Activated CD4-positive, alpha-beta T cell treated with anti-CD3 and anti-CD28 coated beads, Interleukin-2, amount 50 U/mL, for 48 hours (primary cell): ENCODE results near the gene MT1A.

Experiments
- DNase-seq, 2 experiments: peaks; one replicate each; pipeline ENCODE4 v3.0.0-alpha.2; 2020

MT1A gene

GRCh38 chr16:56632156-56632847 is 6.2 kb upstream of the MT1A start, which contains the start of gene MT1M:
TSS of gene MT1M (plus strand) at chr16:56632659. CDS start at chr16:56632732, 73 bp downstream.
- no peak for DNase-seq

- no peak for DNase-seq
These were observed 5.6 kb upstream of the MT1A start for GRCh38 chr16:56632848-56633365.

GRCh38 chr16:56633535-56633934 is 4.9 kb upstream of the MT1A start:
- no peak for DNase-seq

GRCh38 chr16:56634715-56635440 is 3.6 kb upstream of the MT1A start:
- no peak for DNase-seq

GRCh38 chr16:56635441-56635967 is 3.0 kb upstream of the MT1A start:
- DNase-seq = no peak

GRCh38 chr16:56636616-56637413 is 1.7 kb upstream of the MT1A start:
- DNase-seq = no peak

GRCh38 chr16:56639045-56639444 is 579 bp downstream of the MT1A start:
- no peak for DNase-seq

GRCh38 chr16:56640076-56640475 is 1.6 kb downstream of the MT1A start:
- DNase-seq = no peak

GRCh38 chr16:56641166-56641565 is 2.7 kb downstream of the MT1A start:
- DNase-seq = no peak

GRCh38 chr16:56643080-56643778 is 4.8 kb downstream of the MT1A start:
- DNase-seq = peak; percentile 81 to 83

- DNase-seq = no peak
These were observed 5.4 kb downstream of the MT1A start for GRCh38 chr16:56643833-56644232.

- no peak for DNase-seq
These were observed 6.8 kb downstream of the MT1A start for GRCh38 chr16:56645311-56645710.

- DNase-seq = no peak
These were observed 7.4 kb downstream of the MT1A start for GRCh38 chr16:56645838-56646237.

- DNase-seq = no peak
These were observed 9.4 kb downstream of the MT1A start for GRCh38 chr16:56647641-56648431.

- DNase-seq = no peak
These were observed 10.8 kb downstream of the MT1A start for GRCh38 chr16:56649271-56649670.

GRCh38 chr16:56649820-56650219 is 11.4 kb downstream of the MT1A start:
- DNase-seq = no peak

- DNase-seq = no peak
These were observed 13.1 kb downstream of the MT1A start, which contains the start of gene MT1B for GRCh38 chr16:56651586-56651985. TSS of gene MT1B (plus strand) at chr16:56651886. CDS start at chr16:56651954, 68 bp downstream.

GRCh38 chr16:56652600-56652999 is 14.1 kb downstream of the MT1A start:
- DNase-seq = no peak

- DNase-seq = no peak
These were observed 14.8 kb downstream of the MT1A start for GRCh38 chr16:56653218-56653617.

GRCh38 chr16:56657555-56658326 is 19.3 kb downstream of the MT1A start, which contains the start of gene MT1F:
TSS of gene MT1F (plus strand) at chr16:56657959. CDS start at chr16:56658059, 100 bp downstream.
- DNase-seq = peak; percentile 83 to 84
